MV-4-11 (cell line): ENCODE results near the gene MYH7.
A peak's percentile ranks its signal among the peaks of the same experiment; 100 is the strongest.
"Not testable (repeated sequence)": the region's sequence is repeated elsewhere in the genome, so short reads cannot be mapped to it uniquely, and the experiment has no call there.

Source experiments
- DNase-seq: peaks from one replicate; lab custom pipeline; 2025; lab: John Stamatoyannopoulos, UW

The MYH7 gene

GRCh38 chr14:23430016-23430722, 5.3 kb downstream of the MYH7 start:
- DNase-seq, result no peak

GRCh38 chr14:23428686-23429495, 6.6 kb downstream of the MYH7 start:
- no peak for DNase-seq

- DNase-seq, result not testable (repeated sequence)
Measured at GRCh38 chr14:23425798-23426197, 9.7 kb downstream of the MYH7 start.

GRCh38 chr14:23425169-23425568, 10.3 kb downstream of the MYH7 start:
- DNase-seq, result no peak

- DNase-seq, result no peak
Measured at GRCh38 chr14:23423657-23424056, 11.8 kb downstream of the MYH7 start.

GRCh38 chr14:23421594-23421993, 13.9 kb downstream of the MYH7 start:
- no peak for DNase-seq

GRCh38 chr14:23419646-23420045, 15.8 kb downstream of the MYH7 start:
- peak; percentile 5 for DNase-seq

- DNase-seq, result no peak
Measured at GRCh38 chr14:23418021-23418420, 17.4 kb downstream of the MYH7 start.

GRCh38 chr14:23417269-23417668, 18.2 kb downstream of the MYH7 start:
- not testable (repeated sequence) for DNase-seq

- no peak for DNase-seq
Measured at GRCh38 chr14:23416801-23417200, 18.7 kb downstream of the MYH7 start.

GRCh38 chr14:23415821-23416778, 19.4 kb downstream of the MYH7 start:
- no peak for DNase-seq

- no peak for DNase-seq
Measured at GRCh38 chr14:23414906-23415820, 20.3 kb downstream of the MYH7 start.

GRCh38 chr14:23414254-23414653, 21.2 kb downstream of the MYH7 start:
- DNase-seq, result no peak

- no peak for DNase-seq
Measured at GRCh38 chr14:23413681-23414080, 21.8 kb downstream of the MYH7 start.

GRCh38 chr14:23411563-23412525, 23.6 kb downstream of the MYH7 start:
- no peak for DNase-seq

- no peak for DNase-seq
Measured at GRCh38 chr14:23409966-23410635, 25.4 kb downstream of the MYH7 start.

- no peak for DNase-seq
Measured at GRCh38 chr14:23409475-23409874, 26.0 kb downstream of the MYH7 start.

GRCh38 chr14:23408307-23408630, 27.2 kb downstream of the MYH7 start:
- DNase-seq, result no peak

GRCh38 chr14:23407516-23408306, 27.7 kb downstream of the MYH7 start, which contains the start of gene MYH6:
Gene MYH6 (minus strand): TSS chr14:23408273. CDS start chr14:23407223, 1,050 bp downstream.
- DNase-seq, result no peak
